GM19035 (cell line): ENCODE data around the gene DDRGK1.
"Not testable (repeated sequence)": the region's sequence is repeated elsewhere in the genome, so short reads cannot be mapped to it uniquely, and the experiment has no call there.

ENCODE experiments used
- ATAC-seq: cut with Tn5 transposase; IDR thresholded peaks from one replicate; pipeline ENCODE4 v1.9.1; 2021; ENCODE audit not compliant: unreplicated experiment

The DDRGK1 gene

GRCh38 chr20:3188823-3189413 is 15.6 kb downstream of the DDRGK1 start:
- no peak for ATAC-seq

- ATAC-seq, result not testable (repeated sequence)
Measured at GRCh38 chr20:3187861-3188260, 16.6 kb downstream of the DDRGK1 start.

DNA sequence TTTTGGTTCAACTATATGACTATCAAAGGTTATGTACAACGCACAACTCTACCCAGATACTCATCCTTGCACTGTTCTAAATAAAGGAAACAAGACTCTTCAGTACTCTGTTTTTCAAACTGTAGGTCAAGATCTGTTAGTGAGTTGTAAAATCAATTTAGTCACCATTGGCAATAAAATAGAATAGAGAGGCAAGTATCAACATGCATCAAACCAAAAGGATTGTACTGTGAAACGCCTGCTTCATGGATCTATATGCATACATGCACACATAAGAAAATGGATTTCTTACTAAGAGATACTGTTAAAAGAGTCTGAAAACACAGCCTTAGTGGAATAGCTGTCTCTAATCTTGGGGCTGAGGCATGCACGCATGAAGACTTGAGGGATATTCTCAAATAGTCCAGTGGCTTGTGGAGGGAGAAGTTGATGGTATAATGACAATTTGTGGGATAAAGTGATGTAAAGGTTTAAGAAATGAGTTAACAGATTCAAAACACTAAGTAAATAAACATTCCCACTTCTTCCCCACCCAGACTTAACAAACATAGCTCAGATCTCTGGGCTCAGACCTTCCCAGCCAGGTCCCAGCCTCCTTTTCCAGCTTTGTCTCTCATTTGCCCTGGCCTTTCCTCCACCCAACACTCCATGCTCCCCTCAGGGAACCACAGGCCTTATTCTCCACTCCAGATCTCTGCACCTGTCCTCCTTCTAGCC is 20.4 kb downstream of the DDRGK1 start:
- no peak for ATAC-seq

- ATAC-seq, result not testable (repeated sequence)
Measured at GRCh38 chr20:3182429-3182828, 22.1 kb downstream of the DDRGK1 start.

- no peak for ATAC-seq
Measured at GRCh38 chr20:3181270-3181669, 23.2 kb downstream of the DDRGK1 start.

DNA sequence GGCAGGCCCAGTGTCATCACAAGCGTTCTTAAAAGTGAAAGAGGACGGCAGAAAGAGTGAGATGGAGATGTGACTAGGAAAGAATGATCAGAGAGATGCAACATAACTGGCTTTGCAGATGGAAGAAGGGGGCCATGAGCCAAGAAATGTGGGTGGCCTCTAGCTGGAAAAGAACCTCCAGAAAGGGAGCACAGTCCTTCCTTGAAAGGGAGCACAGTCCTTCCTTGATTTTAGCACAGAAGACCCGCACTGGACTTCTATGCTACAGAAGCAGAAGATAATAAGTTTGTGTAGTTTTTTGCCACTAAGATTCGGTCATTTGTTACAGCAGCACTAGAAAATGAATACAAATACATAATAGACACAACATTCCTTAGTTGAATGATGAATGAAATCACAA is 24.2 kb downstream of the DDRGK1 start:
- no peak for ATAC-seq

DNA sequence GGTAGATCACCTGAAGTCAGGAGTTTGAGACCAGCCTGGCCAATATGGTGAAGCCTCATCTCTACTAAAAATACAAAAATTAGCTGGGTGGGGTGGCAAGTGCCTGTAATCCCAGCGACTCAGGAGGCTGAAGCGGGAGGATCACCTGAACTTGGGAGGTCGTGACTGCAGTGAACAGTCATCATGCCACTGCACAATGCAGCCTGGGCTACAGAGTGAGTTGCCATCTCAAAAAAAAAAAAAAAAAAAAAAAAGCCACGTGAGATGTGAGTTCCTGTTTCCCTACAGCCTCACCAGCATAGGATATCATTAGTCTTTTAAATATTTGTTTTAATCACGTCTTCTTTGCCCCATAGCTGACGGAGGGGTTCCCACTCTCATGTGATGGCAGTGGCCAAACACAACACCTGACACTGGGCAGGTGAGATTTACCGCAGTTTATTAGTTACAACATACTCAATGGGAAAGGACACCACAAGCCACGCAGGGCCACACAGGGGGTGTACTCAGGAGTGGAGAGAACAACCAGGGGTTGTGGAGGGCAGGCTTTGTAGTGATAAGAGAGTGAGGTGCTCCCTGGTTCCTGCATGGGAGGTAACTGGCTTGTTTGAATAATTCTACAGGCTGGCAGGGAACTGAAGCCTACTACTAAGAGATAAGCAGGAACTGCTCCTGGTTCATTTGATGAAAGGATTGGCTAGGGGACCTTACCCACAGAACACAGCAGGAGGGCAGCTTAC is 26.6 kb downstream of the DDRGK1 start:
- ATAC-seq, result no peak

GRCh38 chr20:3175270-3175669 is 29.2 kb downstream of the DDRGK1 start:
- no peak for ATAC-seq

DNA sequence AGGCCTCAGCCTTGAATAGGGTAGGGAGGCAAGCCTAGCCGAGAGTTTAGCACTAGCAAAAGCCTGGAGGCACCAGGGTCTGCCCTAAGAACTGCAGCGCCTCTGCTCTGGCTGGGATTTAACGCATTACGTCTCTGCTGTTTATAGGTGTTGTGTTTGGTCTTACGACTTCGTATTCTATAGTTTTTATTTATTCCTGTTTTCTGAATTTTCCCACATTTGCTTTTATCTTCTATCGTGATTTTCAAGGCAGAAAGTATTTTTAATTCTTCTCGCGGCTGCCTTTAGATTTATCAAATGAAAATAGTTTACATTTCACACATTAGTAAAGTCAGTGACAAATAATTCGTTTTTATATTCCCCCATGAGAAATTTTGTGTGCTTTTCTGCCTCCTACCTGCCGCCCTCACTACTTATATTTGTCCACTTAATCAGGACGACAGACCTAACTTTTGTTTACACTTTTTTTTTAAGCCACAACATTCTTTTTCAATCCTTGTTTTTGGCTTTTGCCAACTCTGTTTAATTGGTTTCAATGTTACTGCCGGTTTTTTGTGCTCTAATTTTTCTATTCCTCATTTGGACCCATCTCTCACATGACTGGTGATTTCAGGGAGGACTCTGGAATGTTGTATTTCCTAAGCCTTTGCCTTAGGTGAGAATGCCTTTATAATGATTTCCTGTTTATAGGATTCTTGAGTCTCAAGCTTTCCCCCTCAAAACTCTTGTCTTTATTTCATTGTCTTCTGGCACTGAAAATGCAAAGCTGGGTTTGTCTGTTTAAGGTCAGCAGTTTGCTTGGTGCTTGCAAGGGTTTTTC is 29.8 kb downstream of the DDRGK1 start:
- ATAC-seq, result no peak

GRCh38 chr20:3173610-3174441 is 30.7 kb downstream of the DDRGK1 start:
- peak; percentile 86 for ATAC-seq

GRCh38 chr20:3172933-3173609 is 31.4 kb downstream of the DDRGK1 start, which contains the start of gene LZTS3:
TSS of gene LZTS3 (minus strand) at chr20:3173549. CDS start at chr20:3167163, 6,386 bp downstream.
- ATAC-seq, result peak; percentile 61

DNA sequence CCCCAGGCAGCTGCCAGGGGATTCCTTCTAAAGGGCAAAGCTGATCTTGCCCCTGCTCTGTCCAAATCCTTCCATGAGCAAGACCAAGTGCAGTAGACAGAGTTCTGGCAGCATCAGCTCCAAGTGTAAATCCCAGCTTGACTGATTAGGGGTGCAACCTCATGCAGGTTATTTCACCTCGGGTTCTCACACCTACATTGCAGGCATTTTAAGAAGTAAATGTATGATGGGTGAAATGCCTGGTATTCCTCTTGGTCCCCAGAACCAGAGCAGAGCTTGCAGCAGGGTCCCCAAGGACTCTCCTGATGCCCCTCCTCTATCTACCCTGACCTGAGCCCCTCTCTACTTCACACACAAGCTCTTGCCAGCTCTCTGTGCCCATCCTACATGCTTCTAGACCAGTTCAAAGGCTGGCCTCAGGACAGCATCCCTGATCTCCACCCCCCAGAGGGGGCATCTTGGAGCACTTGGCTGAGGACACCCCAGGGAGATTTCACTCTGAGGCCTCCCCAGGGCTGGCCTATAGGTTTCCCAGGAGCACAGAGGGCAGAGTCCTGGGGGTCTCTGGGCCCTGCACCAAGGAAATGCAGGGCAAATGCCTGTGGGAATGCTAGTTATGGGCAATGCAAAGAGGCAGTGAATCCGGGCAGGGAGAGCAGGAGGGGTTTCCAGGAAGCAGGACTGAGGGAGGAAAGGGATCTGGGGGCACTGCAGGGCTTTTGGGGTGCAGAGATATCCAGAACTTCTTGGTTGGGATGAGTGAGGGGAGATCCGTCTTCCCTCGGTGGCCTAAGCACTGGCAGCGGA is 32.2 kb downstream of the DDRGK1 start:
- no peak for ATAC-seq

DNA sequence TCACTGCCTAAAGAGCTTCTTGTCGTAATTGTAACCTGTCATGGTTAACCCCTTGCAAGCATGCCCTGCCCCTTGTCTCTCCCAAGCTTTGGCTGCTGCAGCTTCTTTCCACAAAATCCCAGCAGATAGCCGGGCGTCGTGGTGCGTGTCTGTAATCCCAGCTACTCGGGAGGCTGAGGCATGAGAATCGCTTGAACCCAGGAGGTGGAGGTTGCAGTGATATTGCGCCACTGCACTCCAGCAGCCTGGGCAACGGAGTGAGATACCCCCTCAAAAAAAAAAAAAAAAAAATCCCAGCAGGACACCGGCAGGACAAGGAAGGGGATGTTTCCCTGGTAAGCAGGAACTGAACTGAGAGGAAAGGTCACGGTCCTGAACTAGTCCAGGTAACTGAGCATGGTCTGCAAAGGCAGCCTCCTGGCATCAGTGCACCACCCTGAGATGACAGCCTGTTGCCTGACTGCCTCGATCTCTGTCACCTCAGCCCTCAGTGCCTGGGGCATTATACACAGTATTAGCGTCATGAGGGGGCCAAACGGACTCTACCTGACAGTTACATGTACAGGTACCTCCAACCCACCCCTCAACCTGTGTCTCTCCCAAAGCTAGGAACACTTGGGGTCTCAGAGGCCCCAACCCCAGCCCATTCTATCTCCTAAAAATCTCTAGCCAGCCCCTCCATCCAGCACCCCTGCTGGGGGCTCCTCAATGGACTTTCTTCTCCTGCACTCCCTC is 32.9 kb downstream of the DDRGK1 start:
- no peak for ATAC-seq

GRCh38 chr20:3168829-3169590 is 35.5 kb downstream of the DDRGK1 start:
- ATAC-seq, result no peak

- no peak for ATAC-seq
Measured at GRCh38 chr20:3168079-3168828, 36.2 kb downstream of the DDRGK1 start.

DNA sequence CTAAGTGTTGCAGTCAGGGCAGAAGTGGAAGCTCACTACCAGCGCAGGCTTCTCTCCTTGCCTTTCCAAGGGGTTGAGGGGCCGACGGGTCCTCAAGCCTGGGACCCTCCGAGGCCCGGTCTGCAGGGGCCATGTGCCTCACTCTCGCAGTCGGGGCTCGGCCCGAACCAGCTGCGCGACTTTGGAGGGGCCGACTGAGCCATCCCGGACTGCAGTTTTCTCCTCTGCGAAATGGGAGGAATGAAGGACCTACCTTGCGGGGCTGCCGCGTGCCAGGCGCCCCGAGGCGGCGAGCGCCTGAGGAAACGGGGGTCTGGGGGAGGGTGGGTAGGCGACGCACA is 36.8 kb downstream of the DDRGK1 start:
- ATAC-seq, result no peak

DNA sequence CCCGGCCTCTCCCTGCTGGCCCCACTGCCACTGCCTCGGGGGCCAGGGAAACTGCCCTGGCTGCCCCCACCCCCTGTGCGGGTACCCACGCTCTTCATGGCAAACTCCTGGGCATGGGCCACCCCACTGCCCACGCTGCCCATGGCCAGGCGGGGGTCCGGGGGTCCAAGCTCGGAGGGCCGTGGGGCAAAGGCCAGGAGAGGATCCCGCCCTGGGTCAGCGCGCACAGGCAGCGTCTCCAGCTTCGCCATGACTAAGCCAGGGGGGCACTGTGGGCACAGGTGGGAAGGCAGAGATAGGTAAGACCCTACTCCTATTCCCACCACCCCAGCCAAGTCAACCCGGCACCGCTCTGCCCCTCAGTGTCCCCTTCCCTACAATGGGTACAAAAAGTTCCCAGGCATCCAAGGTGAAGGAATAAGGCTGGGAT is 37.6 kb downstream of the DDRGK1 start:
- ATAC-seq, result no peak
